ENCODE results near the gene CRYGD. TPM values are rescaled to one million over a fixed set of nuclear protein-coding genes. Genes with fewer than 3 reads are reported as not detected.
A peak's percentile ranks its signal among the peaks of the same experiment; 100 is the strongest.
"Not testable (repeated sequence)": the region's sequence is repeated elsewhere in the genome, so short reads cannot be mapped to it uniquely, and the experiment has no call there.

CRYGD gene
- polyA plus RNA-seq, 3 donors = not detected

DNA sequence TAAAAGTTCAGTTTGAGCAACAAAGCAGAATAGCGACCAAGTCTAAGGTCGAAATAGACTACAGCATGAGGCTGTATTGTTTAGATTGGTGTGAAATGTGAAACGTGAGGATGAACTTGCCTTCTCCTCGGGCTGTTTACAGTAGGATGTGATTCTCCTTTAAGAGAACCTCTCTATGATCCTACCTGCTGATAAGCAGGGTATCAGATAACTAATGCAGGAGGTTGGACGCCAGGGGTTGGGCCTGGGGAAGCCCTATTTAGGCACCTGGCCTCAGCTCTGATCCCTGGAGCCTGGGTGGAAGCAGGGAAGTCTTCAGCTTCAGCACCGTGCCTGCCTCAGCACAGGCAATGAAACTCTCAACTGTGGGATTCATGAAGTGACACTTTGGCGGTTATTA, 11.4 kb downstream of the CRYGD start:
- no peak overlapping the region for H3K27ac Mint-ChIP-seq
- TF ChIP-seq, protein P1, sequence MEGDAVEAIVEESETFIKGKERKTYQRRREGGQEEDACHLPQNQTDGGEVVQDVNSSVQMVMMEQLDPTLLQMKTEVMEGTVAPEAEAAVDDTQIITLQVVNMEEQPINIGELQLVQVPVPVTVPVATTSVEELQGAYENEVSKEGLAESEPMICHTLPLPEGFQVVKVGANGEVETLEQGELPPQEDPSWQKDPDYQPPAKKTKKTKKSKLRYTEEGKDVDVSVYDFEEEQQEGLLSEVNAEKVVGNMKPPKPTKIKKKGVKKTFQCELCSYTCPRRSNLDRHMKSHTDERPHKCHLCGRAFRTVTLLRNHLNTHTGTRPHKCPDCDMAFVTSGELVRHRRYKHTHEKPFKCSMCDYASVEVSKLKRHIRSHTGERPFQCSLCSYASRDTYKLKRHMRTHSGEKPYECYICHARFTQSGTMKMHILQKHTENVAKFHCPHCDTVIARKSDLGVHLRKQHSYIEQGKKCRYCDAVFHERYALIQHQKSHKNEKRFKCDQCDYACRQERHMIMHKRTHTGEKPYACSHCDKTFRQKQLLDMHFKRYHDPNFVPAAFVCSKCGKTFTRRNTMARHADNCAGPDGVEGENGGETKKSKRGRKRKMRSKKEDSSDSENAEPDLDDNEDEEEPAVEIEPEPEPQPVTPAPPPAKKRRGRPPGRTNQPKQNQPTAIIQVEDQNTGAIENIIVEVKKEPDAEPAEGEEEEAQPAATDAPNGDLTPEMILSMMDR (IDR thresholded peaks at IDR 0.05) = no peak
- no peaks in the 10 kb centered on the region for H3K9me3 Mint-ChIP-seq
- H3K27me3 ChIP-seq (ENCODE audit: control insufficient read depth in 2 of 2, insufficient read depth in 2 of 2, low read length in 2 of 2) = no peaks in the 10 kb centered on the region
- no peak overlapping the region for H3K9ac ChIP-seq (ENCODE audit: insufficient read depth, low read length, poor library complexity, severe bottlenecking)
- DNase-seq = no peak
- 93% methylated on average over 3 of the region's 7 CpGs for WGBS (ENCODE audit: insufficient coverage)
- H4K20me1 ChIP-seq (ENCODE audit: insufficient read depth, low read length) = no peaks in the 10 kb centered on the region
- H3K36me3 ChIP-seq (replicated peaks in 1 of 2; ENCODE audit: control insufficient read depth in 1 of 2, insufficient read depth in 2 of 2, low read length in 2 of 2) = no peaks in the 10 kb centered on the region
- no peaks in the 10 kb centered on the region for H3K9me3 ChIP-seq (replicated peaks in 1 of 2; ENCODE audit: control insufficient read depth in 1 of 2, insufficient read depth in 1 of 2, low read length in 2 of 2)
- H3K4me2 ChIP-seq (replicated peaks; ENCODE audit: extremely low read depth, low read length, poor library complexity, severe bottlenecking) = no peak overlapping the region
- H3K4me1 Mint-ChIP-seq = peaks cover 6% of the 10 kb centered on the region
- no peak overlapping the region for H3K4me3 Mint-ChIP-seq
- no peaks in the 10 kb centered on the region for H3K36me3 Mint-ChIP-seq
- no peak overlapping the region for H2AFZ ChIP-seq (ENCODE audit: insufficient read depth, low read depth, low read length, poor library complexity, severe bottlenecking)
- no peaks in the 10 kb centered on the region for H3K79me2 ChIP-seq (ENCODE audit: insufficient read depth, low read length)
- H3K4me1 ChIP-seq (ENCODE audit: control insufficient read depth in 1 of 2, insufficient read depth in 2 of 2, low read length in 2 of 2) = no peaks in the 10 kb centered on the region
- no peak overlapping the region for H3K4me3 ChIP-seq (replicated peaks in 1 of 3; ENCODE audit: low read depth in 2 of 3, low read length in 3 of 3)
- intact Hi-C loops (cut with micrococcal nuclease) = no loop called here
- H3K27me3 Mint-ChIP-seq (ENCODE audit: low read depth in 3 of 3) = peaks cover 2 to 5% (median 4%) of the 10 kb centered on the region in 3 donors
- no peak overlapping the region for H3K27ac ChIP-seq (ENCODE audit: low read depth in 1 of 2, low read length in 2 of 2)

DNA sequence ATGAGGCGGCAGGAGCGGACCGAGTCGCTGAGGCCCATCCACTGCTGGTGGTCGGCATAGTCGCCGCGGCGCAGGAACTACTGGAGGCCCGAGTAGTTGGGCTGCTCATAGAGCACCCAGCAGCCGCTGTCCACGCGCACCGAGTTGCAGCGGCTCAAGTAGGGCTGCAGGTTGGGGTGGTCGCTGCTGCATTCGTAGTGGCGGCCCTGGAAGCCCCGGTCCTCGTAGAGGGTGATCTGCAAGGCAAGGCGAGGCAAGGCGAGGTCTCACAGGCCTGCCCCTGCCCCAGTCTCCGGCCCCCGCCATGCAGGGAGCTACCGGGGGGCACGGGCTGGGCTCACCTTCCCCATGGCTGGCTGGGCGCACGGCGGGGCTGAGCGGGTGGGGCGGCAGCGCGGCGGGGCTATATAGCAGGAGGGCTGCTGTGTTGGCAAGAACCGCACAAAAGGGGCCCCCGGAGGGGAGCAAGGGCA, 12.0 kb downstream of the CRYGD start:
- DNase-seq; H3K4me3 ChIP-seq (replicated peaks in 1 of 3; ENCODE audit: low read depth in 2 of 3, low read length in 3 of 3); H3K36me3 ChIP-seq (replicated peaks in 1 of 2; ENCODE audit: control insufficient read depth in 1 of 2, insufficient read depth in 2 of 2, low read length in 2 of 2); H3K79me2 ChIP-seq (ENCODE audit: insufficient read depth, low read length); H3K27ac Mint-ChIP-seq; H3K4me1 Mint-ChIP-seq; H3K9me3 ChIP-seq (replicated peaks in 1 of 2; ENCODE audit: control insufficient read depth in 1 of 2, insufficient read depth in 1 of 2, low read length in 2 of 2); H3K27me3 ChIP-seq (ENCODE audit: control insufficient read depth in 2 of 2, insufficient read depth in 2 of 2, low read length in 2 of 2); H3K4me3 Mint-ChIP-seq; H3K4me1 ChIP-seq (ENCODE audit: control insufficient read depth in 1 of 2, insufficient read depth in 2 of 2, low read length in 2 of 2); H2AFZ ChIP-seq (ENCODE audit: insufficient read depth, low read depth, low read length, poor library complexity, severe bottlenecking); H3K27ac ChIP-seq (ENCODE audit: low read depth in 1 of 2, low read length in 2 of 2); H3K9ac ChIP-seq (ENCODE audit: insufficient read depth, low read length, poor library complexity, severe bottlenecking); intact Hi-C loops (cut with micrococcal nuclease); H3K27me3 Mint-ChIP-seq (ENCODE audit: low read depth in 3 of 3); H3K36me3 Mint-ChIP-seq; H3K9me3 Mint-ChIP-seq; H4K20me1 ChIP-seq (ENCODE audit: insufficient read depth, low read length): not testable (repeated sequence)
- 81% methylated on average over 22 of the region's 36 CpGs for WGBS (ENCODE audit: insufficient coverage)
- peak overlapping the region; percentile 19 for H3K4me2 ChIP-seq (replicated peaks; ENCODE audit: extremely low read depth, low read length, poor library complexity, severe bottlenecking)
